CD14-positive monocyte (primary cell): ENCODE data around the gene DIAPH2. TPM values are rescaled to one million over a fixed set of nuclear protein-coding genes. Genes with fewer than 3 reads are reported as not detected.

ENCODE experiments used
- DNase-seq, 3 donors: peaks; one replicate each; pipeline ENCODE4 v3.0.0-alpha.2; 2011 to 2022
- H2AFZ ChIP-seq: 2 replicates; pipeline ENCODE4 v1.6.0; 2012; ENCODE audit warnings: mild to moderate bottlenecking, low read depth, low read length, inconsistent platforms; ENCODE audit not compliant: insufficient read depth, poor library complexity, severe bottlenecking
- H3K27ac ChIP-seq, 2 donors: 1 replicate in 1 of 2; 2 replicates in 1 of 2; pipeline ENCODE4 v1.5.1; 2012 to 2013; ENCODE audit warnings: low read length in 2 of 2, control low read depth in 1 of 2, inconsistent platforms in 1 of 2, low read depth in 1 of 2, mild to moderate bottlenecking in 1 of 2
- H3K27me3 ChIP-seq, 2 donors: one replicate each; pipeline versions ENCODE4 v1.6.0 to v1.6.1; 2011 to 2013; ENCODE audit warnings: low read length in 2 of 2; ENCODE audit not compliant: control insufficient read depth in 2 of 2, insufficient read depth in 2 of 2
- H3K36me3 ChIP-seq, 2 donors: replicated peaks in 1 of 2; 1 replicate in 1 of 2; 2 replicates in 1 of 2; pipeline versions ENCODE4 v1.5.1 to v1.6.1; 2012 to 2013; ENCODE audit warnings: low read length in 2 of 2, control low read depth in 1 of 2, inconsistent platforms in 1 of 2, mild to moderate bottlenecking in 1 of 2; ENCODE audit not compliant: insufficient read depth in 2 of 2, control insufficient read depth in 1 of 2
- H3K4me1 ChIP-seq, 2 donors: 1 replicate in 1 of 2; 2 replicates in 1 of 2; pipeline versions ENCODE4 v1.5.1 to v1.6.1; 2012 to 2013; ENCODE audit warnings: low read length in 2 of 2, control low read depth in 1 of 2, inconsistent platforms in 1 of 2, mild to moderate bottlenecking in 1 of 2, moderate library complexity in 1 of 2; ENCODE audit not compliant: insufficient read depth in 2 of 2, control insufficient read depth in 1 of 2
- H3K4me2 ChIP-seq: replicated peaks from 2 replicates; pipeline ENCODE3; 2012; ENCODE audit warnings: low read length, moderate library complexity, mild to moderate bottlenecking; ENCODE audit not compliant: poor library complexity, severe bottlenecking; ENCODE audit errors: extremely low read depth
- H3K4me3 ChIP-seq, 3 experiments: fragments of 200-600 bp in 1 of 3; sonication (generic) in 1 of 3; replicated peaks in 1 of 3; 1 replicate in 2 of 3; 2 replicates in 1 of 3; pipeline ENCODE4 v1.5.1; 2011 to 2013; ENCODE audit warnings: low read length in 3 of 3, mild to moderate bottlenecking in 3 of 3, control low read depth in 2 of 3, low read depth in 2 of 3, inconsistent platforms in 1 of 3, moderate library complexity in 1 of 3
- H3K79me2 ChIP-seq: 2 replicates; pipeline ENCODE4 v1.6.0; 2012; ENCODE audit warnings: mild to moderate bottlenecking, control low read depth, inconsistent platforms, low read length, moderate library complexity; ENCODE audit not compliant: insufficient read depth
- H3K9ac ChIP-seq: 2 replicates; pipeline ENCODE4 v1.6.0; 2017; ENCODE audit warnings: low read length, mild to moderate bottlenecking; ENCODE audit not compliant: insufficient read depth, poor library complexity, severe bottlenecking
- H3K9me3 ChIP-seq, 2 donors: replicated peaks in 1 of 2; 1 replicate in 1 of 2; 2 replicates in 1 of 2; pipeline versions ENCODE4 v1.5.1 to v1.6.1; 2012 to 2013; ENCODE audit warnings: low read length in 2 of 2, control low read depth in 1 of 2; ENCODE audit not compliant: control insufficient read depth in 1 of 2, insufficient read depth in 1 of 2
- H4K20me1 ChIP-seq: 2 replicates; pipeline ENCODE4 v1.6.0; 2012; ENCODE audit warnings: mild to moderate bottlenecking, low read length, control low read depth, moderate library complexity; ENCODE audit not compliant: insufficient read depth
- H3K27ac Mint-ChIP-seq, 7 donors: one replicate each; pipeline ENCODE4 v1.8.0; 2020; ENCODE audit warnings: mild to moderate bottlenecking in 7 of 7, mixed read lengths in 7 of 7, moderate library complexity in 6 of 7, inconsistent platforms in 2 of 7
- H3K27me3 Mint-ChIP-seq, 3 donors: one replicate each; pipeline ENCODE4 v1.8.0; 2021 to 2022; ENCODE audit warnings: low read depth in 3 of 3, mild to moderate bottlenecking in 3 of 3, mixed read lengths in 3 of 3, moderate library complexity in 3 of 3, inconsistent platforms in 1 of 3
- H3K36me3 Mint-ChIP-seq, 2 donors: one replicate each; pipeline ENCODE4 v1.8.0; 2020; ENCODE audit warnings: mixed read lengths in 2 of 2, inconsistent platforms in 1 of 2, mild to moderate bottlenecking in 1 of 2
- H3K4me1 Mint-ChIP-seq: one replicate; pipeline ENCODE4 v1.8.0; 2020; ENCODE audit warnings: mild to moderate bottlenecking, mixed read lengths
- H3K4me3 Mint-ChIP-seq, 2 donors: one replicate each; pipeline ENCODE4 v1.8.0; 2020; ENCODE audit warnings: mild to moderate bottlenecking in 2 of 2, mixed read lengths in 2 of 2, moderate library complexity in 1 of 2
- H3K9me3 Mint-ChIP-seq, 7 donors: one replicate each; pipeline ENCODE4 v1.8.0; 2020 to 2022; ENCODE audit warnings: mixed read lengths in 7 of 7, mild to moderate bottlenecking in 6 of 7, moderate library complexity in 6 of 7, inconsistent platforms in 2 of 7
- WGBS: methylation state at CpG from one replicate; pipeline ENCODE4 v1.1.5; 2013; ENCODE audit warnings: missing lambda C conversion rate; ENCODE audit not compliant: insufficient coverage; 5-methylcytosine and 5-hydroxymethylcytosine counted together
- intact Hi-C, 2 donors: fragments of 100-400 bp; cut with micrococcal nuclease; formaldehyde crosslinking; loops; one replicate each; pipeline versions ENCODE4 v1.15.0 to v1.15.1; 2023
- polyA plus RNA-seq, 3 donors: library from polyadenylated mRNA; depleted of rRNA in 1 of 3; unstranded in 2 of 3; stranded (reverse) in 1 of 3; fragments of 300-500 nt in 2 of 3; fragments of >200 nt in 1 of 3; fragmentation: Illumina TruSeq in 2 of 3; gene quantifications; 1 replicate in 2 of 3; 2 replicates in 1 of 3; pipeline ENCODE4 v1.2.3, GENCODE V29; 2012 to 2021
- TF ChIP-seq, protein P1 (sequence below): fragments of 200-600 bp; IDR thresholded peaks from one replicate; pipeline ENCODE4 v1.8.0; 2022; ENCODE audit warnings: antibody characterized with exemption, mild to moderate bottlenecking

The DIAPH2 gene
- polyA plus RNA-seq, 3 donors, result 9.5 to 20.5 (median 11.4) TPM

DNA sequence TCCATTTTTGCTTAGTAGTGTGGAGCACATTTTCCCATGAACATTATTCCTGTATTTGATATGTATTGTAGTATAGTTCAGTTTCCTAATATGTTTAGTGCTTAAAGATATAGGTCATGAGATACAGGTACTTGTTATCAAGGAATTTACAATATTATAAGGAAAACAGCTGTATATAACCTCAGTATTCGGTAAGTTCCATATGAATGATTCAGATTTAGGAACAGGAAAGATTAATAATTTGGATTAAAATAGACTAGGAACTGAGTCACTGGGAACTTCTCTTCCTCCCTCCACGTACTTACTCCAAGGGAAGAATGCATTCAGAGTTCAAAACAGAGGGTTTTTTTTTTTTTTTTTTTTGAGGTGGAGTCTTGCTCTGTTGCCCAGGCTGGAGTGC lies 20.0 kb downstream of the DIAPH2 start:
- DNase-seq, result no peak
- no peak overlapping the region for H3K27ac ChIP-seq
- H3K4me1 ChIP-seq, result peaks cover 8 to 11% of the 10 kb centered on the region in 2 donors
- H3K79me2 ChIP-seq, result peaks cover 92% of the 10 kb centered on the region
- TF ChIP-seq, protein P1, sequence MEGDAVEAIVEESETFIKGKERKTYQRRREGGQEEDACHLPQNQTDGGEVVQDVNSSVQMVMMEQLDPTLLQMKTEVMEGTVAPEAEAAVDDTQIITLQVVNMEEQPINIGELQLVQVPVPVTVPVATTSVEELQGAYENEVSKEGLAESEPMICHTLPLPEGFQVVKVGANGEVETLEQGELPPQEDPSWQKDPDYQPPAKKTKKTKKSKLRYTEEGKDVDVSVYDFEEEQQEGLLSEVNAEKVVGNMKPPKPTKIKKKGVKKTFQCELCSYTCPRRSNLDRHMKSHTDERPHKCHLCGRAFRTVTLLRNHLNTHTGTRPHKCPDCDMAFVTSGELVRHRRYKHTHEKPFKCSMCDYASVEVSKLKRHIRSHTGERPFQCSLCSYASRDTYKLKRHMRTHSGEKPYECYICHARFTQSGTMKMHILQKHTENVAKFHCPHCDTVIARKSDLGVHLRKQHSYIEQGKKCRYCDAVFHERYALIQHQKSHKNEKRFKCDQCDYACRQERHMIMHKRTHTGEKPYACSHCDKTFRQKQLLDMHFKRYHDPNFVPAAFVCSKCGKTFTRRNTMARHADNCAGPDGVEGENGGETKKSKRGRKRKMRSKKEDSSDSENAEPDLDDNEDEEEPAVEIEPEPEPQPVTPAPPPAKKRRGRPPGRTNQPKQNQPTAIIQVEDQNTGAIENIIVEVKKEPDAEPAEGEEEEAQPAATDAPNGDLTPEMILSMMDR, result no peak
- H4K20me1 ChIP-seq, result peaks cover 88% of the 10 kb centered on the region
- H3K36me3 ChIP-seq, result peaks cover 0 to 3% of the 10 kb centered on the region in 2 donors
- no peak overlapping the region for H2AFZ ChIP-seq
- Mint-ChIP-seq H3K27me3 (peaks cover 0 to 2% (median 0%) of the 10 kb centered on the region in 3 donors), H3K4me1 (peaks cover 36% of the 10 kb centered on the region), H3K36me3 (peaks cover 2 to 5% of the 10 kb centered on the region in 2 donors), H3K4me3 (no peak overlapping the region), H3K9me3 (peaks cover 0 to 2% (median 0%) of the 10 kb centered on the region in 7 donors), H3K27ac (no peak overlapping the region)
- WGBS, result no CpG with 5 or more reads among the region's 2 CpGs
- no peak overlapping the region for H3K4me3 ChIP-seq
- intact Hi-C loops, result no loop called here
- no peak overlapping the region for H3K4me2 ChIP-seq
- H3K9me3 ChIP-seq, result no peaks in the 10 kb centered on the region
- H3K27me3 ChIP-seq, result no peaks in the 10 kb centered on the region
- no peak overlapping the region for H3K9ac ChIP-seq

DNA sequence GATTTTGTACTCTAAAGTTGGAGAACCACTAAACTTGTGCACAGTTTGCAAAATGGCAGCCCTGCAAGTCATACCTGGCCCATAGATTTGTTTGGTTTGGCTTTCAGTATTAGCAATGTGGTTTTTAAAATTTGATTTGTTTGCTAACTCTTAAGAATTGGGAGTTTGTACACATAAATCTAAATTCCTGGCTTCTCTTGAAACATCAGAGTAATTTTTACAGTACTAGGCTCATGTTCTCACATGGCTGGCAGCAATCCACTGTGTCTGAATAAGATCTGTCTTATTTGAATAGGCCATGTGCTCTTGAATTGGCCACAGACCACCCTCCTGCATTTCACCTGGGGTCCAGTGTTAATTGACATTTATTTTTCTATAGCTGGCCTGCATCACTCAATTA lies 21.3 kb downstream of the DIAPH2 start:
- no peak overlapping the region for H3K27ac ChIP-seq
- no peak overlapping the region for H2AFZ ChIP-seq
- TF ChIP-seq, protein P1, result no peak
- Mint-ChIP-seq H3K4me1 (peaks cover 32% of the 10 kb centered on the region), H3K4me3 (no peak overlapping the region), H3K9me3 (peaks cover 0 to 2% (median 0%) of the 10 kb centered on the region in 7 donors), H3K36me3 (peaks cover 2% of the 10 kb centered on the region in 2 donors), H3K27me3 (peaks cover 0 to under 1% (median 0%) of the 10 kb centered on the region in 3 donors), H3K27ac (no peak overlapping the region)
- H3K9me3 ChIP-seq, result no peaks in the 10 kb centered on the region
- intact Hi-C loops, result no loop called here
- no peak overlapping the region for H3K4me3 ChIP-seq
- H3K27me3 ChIP-seq, result no peaks in the 10 kb centered on the region
- peaks cover 89% of the 10 kb centered on the region for H4K20me1 ChIP-seq
- no peak for DNase-seq
- H3K36me3 ChIP-seq, result peaks cover 0 to 3% of the 10 kb centered on the region in 2 donors
- H3K4me1 ChIP-seq, result peaks cover 8 to 11% of the 10 kb centered on the region in 2 donors
- H3K79me2 ChIP-seq, result peaks cover 92% of the 10 kb centered on the region
- H3K9ac ChIP-seq, result no peak overlapping the region
- no peak overlapping the region for H3K4me2 ChIP-seq
